Panc1 (cell line): ENCODE measurements around the gene SEC61B. TPM values are rescaled to one million over a fixed set of nuclear protein-coding genes. Genes with fewer than 3 reads are reported as not detected.

Source experiments
- ATAC-seq: fragments of 200-7000 bp; cut with Tn5 transposase; 2 replicates; pipeline ENCODE4 v1.9.1; 2020; ENCODE audit warnings: mild to moderate bottlenecking, moderate library complexity
- BruUV-seq: library from RNA; stranded (reverse); fragments of 400-500 nt; replicated peaks from 2 replicates; lab custom pipeline; 2021; lab: Mats Ljungman, UMichigan
- CTCF ChIA-PET: fragments of 300-600 bp; sonication (Branson Sonifier 250); formaldehyde crosslinking; loops from one replicate; lab custom pipeline; 2022; ENCODE audit warnings: antibody characterized with exemption; lab: Charles Lee
- POLR2A ChIA-PET: fragments of 300-600 bp; sonication (Branson Sonifier 250); formaldehyde crosslinking; loops from one replicate; lab custom pipeline; 2022; ENCODE audit warnings: antibody characterized with exemption; lab: Charles Lee
- DNase-seq: peaks from one replicate; pipeline ENCODE4 v3.0.0-alpha.2; 2010; ENCODE audit warnings: low read depth, low spot score
- H3K27ac ChIP-seq: 2 replicates; pipeline ENCODE4 v1.5.1; 2011; ENCODE audit warnings: mild to moderate bottlenecking, low read length, inconsistent platforms
- H3K27me3 ChIP-seq: fragments of 200-500 bp; sonication (Bioruptor generic); 2 replicates; pipeline ENCODE4 v1.6.0; 2014; ENCODE audit warnings: low read length, inconsistent platforms; ENCODE audit not compliant: control insufficient read depth, insufficient read depth
- H3K36me3 ChIP-seq: fragments of 200-500 bp; sonication (Bioruptor generic); 2 replicates; pipeline ENCODE4 v1.5.1; 2014; ENCODE audit warnings: inconsistent platforms, mild to moderate bottlenecking, low read length, moderate library complexity; ENCODE audit not compliant: control insufficient read depth, insufficient read depth
- H3K4me1 ChIP-seq: 2 replicates; pipeline ENCODE4 v1.5.1; 2011; ENCODE audit warnings: inconsistent platforms, mild to moderate bottlenecking, low read length, moderate library complexity; ENCODE audit not compliant: control insufficient read depth, insufficient read depth
- H3K4me3 ChIP-seq, 2 experiments: 2 replicates each; pipeline ENCODE4 v1.5.1; 2011 to 2012; ENCODE audit warnings: low read depth in 2 of 2, low read length in 2 of 2, mild to moderate bottlenecking in 2 of 2, inconsistent platforms in 1 of 2, moderate library complexity in 1 of 2
- H3K9me3 ChIP-seq: fragments of 200-500 bp; sonication (Bioruptor generic); 2 replicates; pipeline ENCODE4 v1.5.1; 2014; ENCODE audit warnings: low read depth, mild to moderate bottlenecking, inconsistent platforms, low read length, moderate library complexity; ENCODE audit not compliant: control insufficient read depth, insufficient read depth
- CTCF ChIP-seq: fragments of 450-650 bp; IDR thresholded peaks from 2 replicates; pipeline ENCODE4 v1.5.1; 2017; ENCODE audit warnings: mild to moderate bottlenecking
- POLR2AphosphoS5 ChIP-seq: IDR thresholded peaks from 2 replicates; pipeline ENCODE4 v1.6.1; 2012; ENCODE audit warnings: mild to moderate bottlenecking, low read depth, low read length, moderate library complexity
- REST ChIP-seq, 2 experiments: IDR thresholded peaks; 2 replicates each; pipeline ENCODE4 v1.6.1; 2011 to 2012; ENCODE audit warnings: low read depth in 2 of 2, control low read depth in 1 of 2, low read length in 1 of 2, mild to moderate bottlenecking in 1 of 2, moderate library complexity in 1 of 2; ENCODE audit not compliant: insufficient read depth in 1 of 2
- SIN3A ChIP-seq: IDR thresholded peaks from 2 replicates; pipeline ENCODE4 v1.6.1; 2012; ENCODE audit warnings: low read depth, mild to moderate bottlenecking, low read length, moderate library complexity, borderline replicate concordance; ENCODE audit not compliant: insufficient read depth
- TCF7L2 ChIP-seq: IDR thresholded peaks from 2 replicates; pipeline ENCODE4 v1.6.1; 2011; ENCODE audit warnings: mild to moderate bottlenecking, low read depth, low read length, inconsistent platforms
- in situ Hi-C: cut with HindIII; loops from 2 replicates; pipeline ENCODE4 v1.10.0; 2016; ENCODE audit warnings: low sequenced_read_pairs, low pct_unique_long_range_greater_than_20kb
- intact Hi-C: fragments of 100-400 bp; cut with micrococcal nuclease; formaldehyde crosslinking; loops from one replicate; pipeline ENCODE4 v1.10.0; 2022; ENCODE audit not compliant: unreplicated experiment
- total RNA-seq: library from RNA; stranded (reverse); gene quantifications from one replicate; pipeline ENCODE4 v1.2.1, GENCODE V29; 2021; ENCODE audit not compliant: unreplicated experiment

The SEC61B gene
- total RNA-seq, 1 experiment from 2014 or later, result 90.4 TPM

- no peaks in the 10 kb centered on the region for H3K27me3 ChIP-seq
- H3K36me3 ChIP-seq, result no peaks in the 10 kb centered on the region
- TF ChIP-seq TCF7L2 (no peak), REST (IDR thresholded peaks at IDR 0.05; ENCODE audit: insufficient read depth in 1 of 2, low read depth in 2 of 2, low read length in 1 of 2) (no peak), CTCF (no peak), POLR2AphosphoS5 (no peak), SIN3A (no peak)
- BruUV-seq, result no TSS peak
- H3K4me1 ChIP-seq, result no peaks in the 10 kb centered on the region; the same call in 1 of the 2 replicates
- ATAC-seq (no peak), DNase-seq (no peak)
- ChIA-PET POLR2A (no interaction called here), CTCF (no interaction called here)
- in situ Hi-C loops (no loop called here), intact Hi-C loops (no loop called here)
- H3K4me3 ChIP-seq, result no peak overlapping the region
- no peaks in the 10 kb centered on the region for H3K9me3 ChIP-seq
- H3K27ac ChIP-seq, result no peak overlapping the region
These were observed 20.5 kb upstream of the SEC61B start for GRCh38 chr9:99201603-99202002.

GRCh38 chr9:99210572-99210971 lies 11.5 kb upstream of the SEC61B start:
- Histone ChIP-seq H3K27me3 (no peaks in the 10 kb centered on the region), H3K27ac (no peak overlapping the region), H3K4me3 (no peak overlapping the region), H3K36me3 (no peaks in the 10 kb centered on the region), H3K9me3 (no peaks in the 10 kb centered on the region), H3K4me1 (no peaks in the 10 kb centered on the region)
- BruUV-seq, result no TSS peak
- TF ChIP-seq CTCF (no peak), TCF7L2 (no peak), REST (IDR thresholded peaks at IDR 0.05; ENCODE audit: insufficient read depth in 1 of 2, low read depth in 2 of 2, low read length in 1 of 2) (no peak), POLR2AphosphoS5 (no peak), SIN3A (no peak)
- in situ Hi-C loops, result no loop called here
- ATAC-seq (no peak), DNase-seq (no peak)
- ChIA-PET POLR2A (no interaction called here), CTCF (interaction anchor here (0.6 to 0.7 kb wide), 2 partner anchors 1012 to 1349 kb away, joined by 3 to 9 read pairs; no protein-coding TSS in a partner anchor)
- intact Hi-C loops, result no loop called here
